OCI-LY7 (cell line): Measurements from ENCODE around the gene MOCS1.

Source experiments
- CTCF ChIP-seq: fragments of 200-600 bp; sonication (generic); conservative IDR thresholded peaks from 2 replicates; pipeline ENCODE4 v1.5.1; 2014; ENCODE audit warnings: mild to moderate bottlenecking, antibody characterized with exemption, low read length, moderate library complexity, mixed read lengths
- EZH2phosphoT487 ChIP-seq: fragments of 200-600 bp; sonication (generic); IDR thresholded peaks from 2 replicates; pipeline ENCODE4 v1.6.1; 2018; ENCODE audit warnings: low read depth, borderline replicate concordance, mild to moderate bottlenecking, mixed run types, antibody characterized with exemption, low read length, moderate library complexity, mixed read lengths

GRCh38 chr6:39952167-39952566, 17.9 kb upstream of the MOCS1 start:
- TF ChIP-seq CTCF: no peak
- no peak for TF ChIP-seq EZH2phosphoT487
